ENCODE results near the gene CLASP1. TPM values are rescaled to one million over a fixed set of nuclear protein-coding genes. Genes with fewer than 3 reads are reported as not detected.

Gene CLASP1
- total RNA-seq, 4 donors from 2014 or later = 43.0 to 53.9 (median 51.3) TPM

DNA sequence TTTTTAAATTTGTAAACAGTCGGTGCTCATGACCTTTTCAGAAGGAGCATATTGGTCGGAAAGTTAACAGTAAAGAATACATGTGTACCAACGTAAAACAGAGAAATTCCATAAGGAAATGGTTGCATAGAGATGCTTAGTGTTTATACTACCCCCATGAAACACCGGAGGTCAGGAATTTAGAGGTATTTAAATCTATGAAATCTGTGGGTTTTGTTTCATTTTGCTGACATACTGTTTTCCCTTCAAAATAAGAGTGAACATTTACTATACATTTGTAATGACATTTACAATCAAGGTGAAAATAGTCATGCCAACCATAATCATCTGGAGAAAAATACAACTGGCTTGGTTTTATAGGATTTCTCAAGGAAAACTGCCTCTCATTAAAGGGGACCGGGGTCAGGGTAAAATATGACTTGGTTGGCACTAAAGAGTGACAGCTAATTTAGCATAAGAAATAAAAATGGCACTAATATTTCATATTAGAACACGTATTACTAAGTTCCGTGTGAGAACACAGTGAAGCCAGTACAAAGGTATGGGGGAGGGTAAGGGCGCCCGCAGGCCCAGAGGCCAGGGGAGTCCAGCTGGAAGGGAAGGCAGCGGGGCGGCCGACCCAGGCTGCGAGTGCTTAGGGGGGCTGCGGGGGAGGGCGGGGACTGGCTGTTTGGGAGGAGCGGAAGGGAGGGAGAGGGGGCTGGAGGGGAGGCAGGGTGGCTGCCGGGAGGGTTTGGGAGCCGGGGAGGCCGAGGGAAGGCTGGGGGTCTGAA lies 119.6 kb downstream of the CLASP1 start:
- Histone ChIP-seq H3K4me3 (peak overlapping the region; percentile 7 to 66 (median 56)), H3K4me1 (peaks cover 7 to 25% (median 21%) of the 10 kb centered on the region in 4 donors), H3K27ac (peak overlapping the region; percentile 92 to 98 (median 94)), H3K9me3 (no peaks in the 10 kb centered on the region), H3K36me3 (no peaks in the 10 kb centered on the region), H3K27me3 (no peaks in the 10 kb centered on the region)
- 10 to 29% methylated on average over 5 to 19 of the region's 19 CpGs for WGBS, 2 donors (ENCODE audit: low coverage in 1 of 2)
- no peak for TF ChIP-seq POLR2A (IDR thresholded peaks at IDR 0.05)
- TF ChIP-seq POLR2AphosphoS5 (IDR thresholded peaks at IDR 0.05) = no peak
- no peak for TF ChIP-seq EP300 (IDR thresholded peaks at IDR 0.05; ENCODE audit: low read depth)
- TF ChIP-seq, protein P1, sequence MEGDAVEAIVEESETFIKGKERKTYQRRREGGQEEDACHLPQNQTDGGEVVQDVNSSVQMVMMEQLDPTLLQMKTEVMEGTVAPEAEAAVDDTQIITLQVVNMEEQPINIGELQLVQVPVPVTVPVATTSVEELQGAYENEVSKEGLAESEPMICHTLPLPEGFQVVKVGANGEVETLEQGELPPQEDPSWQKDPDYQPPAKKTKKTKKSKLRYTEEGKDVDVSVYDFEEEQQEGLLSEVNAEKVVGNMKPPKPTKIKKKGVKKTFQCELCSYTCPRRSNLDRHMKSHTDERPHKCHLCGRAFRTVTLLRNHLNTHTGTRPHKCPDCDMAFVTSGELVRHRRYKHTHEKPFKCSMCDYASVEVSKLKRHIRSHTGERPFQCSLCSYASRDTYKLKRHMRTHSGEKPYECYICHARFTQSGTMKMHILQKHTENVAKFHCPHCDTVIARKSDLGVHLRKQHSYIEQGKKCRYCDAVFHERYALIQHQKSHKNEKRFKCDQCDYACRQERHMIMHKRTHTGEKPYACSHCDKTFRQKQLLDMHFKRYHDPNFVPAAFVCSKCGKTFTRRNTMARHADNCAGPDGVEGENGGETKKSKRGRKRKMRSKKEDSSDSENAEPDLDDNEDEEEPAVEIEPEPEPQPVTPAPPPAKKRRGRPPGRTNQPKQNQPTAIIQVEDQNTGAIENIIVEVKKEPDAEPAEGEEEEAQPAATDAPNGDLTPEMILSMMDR (IDR thresholded peaks at IDR 0.05) = no peak
- in situ Hi-C loops (cut with MboI; ENCODE audit: low pct_ligation_motif_present in 1 of 4, low pct_unique_long_range_greater_than_20kb in 1 of 4, low sequenced_read_pairs in 3 of 4) (loop anchor here (10.0 to 25.0 kb wide), 4 partner anchors 125 to 208 kb away; partner anchors contain the start of gene NIFK (in 1 of the 4)), intact Hi-C loops (cut with DNase I; ENCODE audit: low total_unique reads) (loop anchor here (2.0 to 10.0 kb wide), 4 partner anchors 121 to 225 kb away; partner anchors contain the start of genes NIFK and TSN)
- peak; percentile 55 for DNase-seq

- Histone ChIP-seq H3K36me3 (no peaks in the 10 kb centered on the region), H3K4me1 (peaks cover 7 to 25% (median 18%) of the 10 kb centered on the region in 4 donors), H3K4me3 (no peak overlapping the region), H3K9me3 (no peaks in the 10 kb centered on the region), H3K27me3 (no peaks in the 10 kb centered on the region), H3K27ac (no peak overlapping the region)
- DNase-seq = no peak
- TF ChIP-seq POLR2A (IDR thresholded peaks at IDR 0.05) = no peak
- TF ChIP-seq, protein P1 (IDR thresholded peaks at IDR 0.05) = no peak
- no peak for TF ChIP-seq EP300 (IDR thresholded peaks at IDR 0.05; ENCODE audit: low read depth)
- no peak for TF ChIP-seq POLR2AphosphoS5 (IDR thresholded peaks at IDR 0.05)
- WGBS, 2 donors (ENCODE audit: low coverage in 1 of 2) = 75 to 80% methylated on average over 3 of the region's 3 CpGs
- intact Hi-C loops (cut with DNase I; ENCODE audit: low total_unique reads) (loop anchor here (1.0 to 10.0 kb wide), 2 partner anchors 35 to 208 kb away; partner anchors contain the start of gene NIFK), in situ Hi-C loops (cut with MboI; ENCODE audit: low pct_ligation_motif_present in 1 of 4, low pct_unique_long_range_greater_than_20kb in 1 of 4, low sequenced_read_pairs in 3 of 4) (loop anchor here in 3 of 4 donors (10.0 to 25.0 kb wide), 3 partner anchors 185 to 210 kb away; partner anchors contain the start of gene NIFK (in 1 of the 3))
These were observed 122.1 kb downstream of the CLASP1 start for GRCh38 chr2:121527009-121527682.

- in situ Hi-C loops (cut with MboI; ENCODE audit: low pct_ligation_motif_present in 1 of 4, low pct_unique_long_range_greater_than_20kb in 1 of 4, low sequenced_read_pairs in 3 of 4) = loop anchor here in 3 of 4 donors (10.0 to 25.0 kb wide), 3 partner anchors 187 to 212 kb away; partner anchors contain the start of gene NIFK (in 1 of the 3)
- H3K4me1 ChIP-seq = peaks cover 7 to 15% (median 11%) of the 10 kb centered on the region in 4 donors
- intact Hi-C loops (cut with DNase I; ENCODE audit: low total_unique reads) = loop anchor here (10.0 kb wide), 1 partner anchor 210 kb away; the partner anchor contains the start of gene NIFK
- no peaks in the 10 kb centered on the region for H3K27me3 ChIP-seq
- H3K27ac ChIP-seq = no peak overlapping the region
- TF ChIP-seq POLR2A (IDR thresholded peaks at IDR 0.05) = no peak
- TF ChIP-seq POLR2AphosphoS5 (IDR thresholded peaks at IDR 0.05) = no peak
- TF ChIP-seq, protein P1 (IDR thresholded peaks at IDR 0.05) = no peak
- no peak for TF ChIP-seq EP300 (IDR thresholded peaks at IDR 0.05; ENCODE audit: low read depth)
- no peak overlapping the region for H3K4me3 ChIP-seq
- no peak for DNase-seq
- H3K9me3 ChIP-seq = no peaks in the 10 kb centered on the region
- 74 to 80% methylated on average over 6 to 9 of the region's 9 CpGs for WGBS, 2 donors (ENCODE audit: low coverage in 1 of 2)
- H3K36me3 ChIP-seq = no peaks in the 10 kb centered on the region
These were observed 124.4 kb downstream of the CLASP1 start for GRCh38 chr2:121524685-121525425.
